DMS53 (cell line): ENCODE measurements around the gene WWC2.
"Not testable (repeated sequence)": the region's sequence is repeated elsewhere in the genome, so short reads cannot be mapped to it uniquely, and the experiment has no call there.

Experiments
- DNase-seq: peaks from one replicate; lab custom pipeline; 2025; lab: John Stamatoyannopoulos, UW

The WWC2 gene

GRCh38 chr4:183172881-183173280, 73.8 kb downstream of the WWC2 start:
- DNase-seq = no peak

GRCh38 chr4:183173580-183174526, 74.8 kb downstream of the WWC2 start:
- no peak for DNase-seq

DNA sequence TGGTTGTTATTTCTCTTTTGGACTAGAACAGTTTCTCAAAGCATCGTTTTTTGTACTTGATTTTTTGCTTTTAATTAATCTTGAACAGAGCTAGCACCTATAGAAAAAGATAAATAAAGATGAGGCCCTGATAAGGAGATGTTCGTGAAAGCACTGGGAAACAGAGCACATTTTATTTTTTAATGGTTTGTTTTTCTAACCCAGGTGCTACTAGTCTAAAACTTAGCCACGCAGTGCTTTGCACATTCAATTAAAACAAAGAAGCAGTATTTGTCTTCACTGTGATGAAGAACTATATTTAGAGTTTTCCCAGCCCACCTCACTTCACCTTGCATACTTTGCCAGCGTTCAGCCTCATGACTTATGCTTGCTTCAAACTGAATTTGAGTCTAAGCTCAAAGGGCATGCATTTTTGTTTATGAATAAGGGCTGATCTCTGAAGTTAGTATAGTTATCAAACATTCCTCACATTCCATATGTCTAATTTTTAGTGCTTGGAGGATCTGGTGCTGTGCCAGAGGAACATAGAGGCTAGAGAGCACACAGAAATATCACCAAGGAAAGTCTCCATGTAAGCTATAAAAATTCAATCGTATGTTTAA, 76.7 kb downstream of the WWC2 start:
- no peak for DNase-seq

- no peak for DNase-seq
Measured at GRCh38 chr4:183177001-183177400, 77.9 kb downstream of the WWC2 start.

DNA sequence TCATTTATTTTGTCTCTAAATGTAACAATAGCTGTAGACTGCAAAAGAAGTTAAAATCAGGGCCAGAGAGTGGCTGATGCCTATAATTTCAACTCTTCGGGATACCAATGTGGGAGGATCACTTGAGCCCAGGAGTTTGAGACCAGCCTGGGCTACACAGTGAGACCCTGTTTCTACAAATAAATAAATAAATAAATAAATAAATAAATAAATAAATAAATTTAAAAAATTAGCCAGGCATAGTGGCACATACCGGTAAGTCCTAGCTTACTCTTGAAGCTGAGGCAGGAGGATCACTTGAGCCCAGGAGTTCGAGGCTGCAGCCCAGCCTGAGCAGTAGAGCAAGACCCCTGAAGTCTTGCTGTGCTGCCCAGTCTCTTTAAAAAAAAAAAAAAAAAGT, 79.1 kb downstream of the WWC2 start:
- no peak for DNase-seq

DNA sequence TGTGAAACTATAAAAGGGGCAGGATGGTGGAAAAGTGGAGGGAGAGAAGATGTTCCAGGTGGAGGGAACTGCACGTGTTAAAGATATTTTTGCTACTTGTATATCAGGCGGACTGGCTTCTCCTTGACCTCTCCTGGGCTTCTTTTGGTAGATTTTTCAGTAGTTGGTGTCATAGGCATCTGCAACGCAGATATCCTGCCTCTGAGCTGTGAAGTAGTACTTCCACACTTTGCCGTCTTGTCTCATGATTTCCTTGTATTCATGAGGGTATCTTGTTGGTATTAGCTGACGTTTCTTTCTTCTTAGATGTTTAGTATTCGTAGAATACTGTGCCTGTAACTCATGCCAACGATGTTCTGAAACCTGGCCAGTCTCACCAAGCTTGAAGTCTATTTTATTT, 81.0 kb downstream of the WWC2 start:
- DNase-seq = no peak

- DNase-seq = no peak
Measured at GRCh38 chr4:183180621-183181020, 81.6 kb downstream of the WWC2 start.

DNA sequence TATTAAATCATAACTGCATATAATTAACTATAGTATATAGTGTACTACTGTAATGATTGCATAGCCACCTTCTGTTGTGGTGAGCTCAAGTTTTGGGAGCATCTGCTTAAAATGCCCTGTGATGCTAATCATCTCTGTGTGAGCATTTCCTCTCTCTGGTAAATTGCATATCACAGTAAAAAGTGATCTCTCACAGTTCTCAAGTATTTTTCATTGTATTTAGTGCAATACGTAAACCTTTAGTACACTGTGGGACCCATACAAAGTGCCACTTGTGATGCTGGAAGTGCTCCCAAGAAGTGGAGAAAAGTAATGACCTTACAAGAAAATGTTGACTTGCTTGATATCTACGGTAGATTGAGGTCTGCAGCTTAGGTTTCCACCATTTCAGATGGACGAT, 82.0 kb downstream of the WWC2 start:
- DNase-seq = no peak

- peak; percentile 90 for DNase-seq
Measured at GRCh38 chr4:183182873-183183725, 84.0 kb downstream of the WWC2 start.

DNA sequence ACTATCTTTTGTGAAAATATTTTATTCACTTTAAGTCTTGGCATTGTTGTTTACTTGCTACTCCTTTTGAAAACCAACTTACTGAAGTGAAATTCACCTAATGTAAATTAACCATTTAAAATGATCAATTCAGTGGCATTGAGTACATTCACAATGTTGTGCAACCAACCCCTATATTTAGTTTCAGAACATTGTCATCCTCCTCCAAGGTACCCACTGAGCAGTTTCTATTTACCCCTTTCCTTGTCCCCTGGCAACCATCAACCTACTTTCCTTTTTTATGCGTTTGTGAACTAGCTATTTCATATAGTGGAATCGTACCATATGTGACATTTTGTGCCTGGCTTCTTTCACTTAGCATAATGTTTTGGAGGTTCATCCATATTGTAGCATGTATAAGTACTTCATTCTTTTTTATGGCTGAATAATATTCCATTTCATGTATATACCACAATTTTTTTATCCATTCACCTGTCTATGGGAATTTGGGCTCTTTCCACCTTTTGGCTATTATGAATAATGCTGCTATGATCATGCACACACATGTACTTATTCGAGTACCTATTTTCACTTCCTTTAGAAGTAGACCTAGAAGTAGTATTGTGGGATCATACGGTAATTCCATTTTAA, 85.0 kb downstream of the WWC2 start:
- peak; percentile 4 for DNase-seq

- DNase-seq = no peak
Measured at GRCh38 chr4:183185018-183185417, 86.0 kb downstream of the WWC2 start.

DNA sequence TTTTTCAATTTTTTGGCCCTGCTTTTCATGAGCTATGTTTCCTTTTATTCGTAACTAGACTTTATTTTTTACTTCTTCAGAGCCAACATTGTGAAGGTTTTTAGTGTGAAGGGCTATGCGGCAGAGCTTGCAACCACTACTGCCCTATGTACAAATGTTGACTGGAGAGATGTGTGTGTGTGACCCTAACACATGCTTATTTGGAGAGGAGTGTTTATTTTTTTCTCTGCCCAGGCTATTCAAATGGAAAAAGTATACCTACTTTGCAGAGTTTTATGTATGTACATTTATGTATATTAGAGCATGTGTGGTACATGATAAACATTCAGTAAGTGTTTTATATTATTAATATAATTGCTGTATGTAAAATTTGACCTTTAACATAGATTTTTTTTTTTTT, 86.5 kb downstream of the WWC2 start:
- DNase-seq = no peak

DNA sequence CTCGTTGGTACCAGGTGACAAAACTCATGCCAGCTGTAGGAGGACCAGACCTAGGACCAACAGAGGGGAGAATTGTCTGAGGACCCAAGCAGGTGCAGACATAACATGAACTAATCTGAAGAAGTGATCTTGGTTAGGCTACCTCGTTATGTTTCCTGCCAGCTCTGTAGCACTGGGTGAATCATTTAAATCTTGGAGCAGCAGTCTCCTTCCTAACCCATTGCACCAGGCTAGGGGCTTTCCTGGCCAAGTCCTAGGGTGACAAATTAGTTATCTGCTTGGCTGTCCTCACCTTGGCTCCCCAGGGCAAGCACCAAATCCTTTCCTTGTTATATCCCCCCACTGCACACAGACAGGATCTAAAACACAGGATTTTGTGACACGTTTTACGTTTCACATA, 87.8 kb downstream of the WWC2 start:
- DNase-seq = no peak

- no peak for DNase-seq
Measured at GRCh38 chr4:183190900-183191527, 92.0 kb downstream of the WWC2 start.

DNA sequence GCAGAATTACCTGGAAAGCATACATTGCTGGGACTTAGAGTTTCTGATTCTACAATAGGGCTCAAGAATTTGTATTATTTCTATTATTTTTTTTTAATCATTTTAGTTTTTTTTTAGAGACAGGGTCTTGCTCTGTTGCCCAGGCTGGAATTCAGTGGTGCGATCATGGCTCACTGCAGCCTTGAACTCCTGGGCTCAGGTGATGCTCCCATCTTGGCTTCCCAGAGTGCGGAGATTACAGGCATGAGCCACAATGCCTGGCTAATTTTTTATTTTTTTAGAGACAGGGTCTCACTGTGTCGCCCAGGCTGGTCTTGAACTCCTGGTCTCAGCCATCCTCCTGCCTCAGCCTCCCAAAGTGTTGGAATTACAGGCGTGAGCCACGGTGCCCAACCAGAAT, 92.6 kb downstream of the WWC2 start:
- no peak for DNase-seq

- no peak for DNase-seq
Measured at GRCh38 chr4:183192571-183192970, 93.5 kb downstream of the WWC2 start.

- not testable (repeated sequence) for DNase-seq
Measured at GRCh38 chr4:183193730-183194338, 94.8 kb downstream of the WWC2 start.

- no peak for DNase-seq
Measured at GRCh38 chr4:183195534-183195933, 96.5 kb downstream of the WWC2 start.

DNA sequence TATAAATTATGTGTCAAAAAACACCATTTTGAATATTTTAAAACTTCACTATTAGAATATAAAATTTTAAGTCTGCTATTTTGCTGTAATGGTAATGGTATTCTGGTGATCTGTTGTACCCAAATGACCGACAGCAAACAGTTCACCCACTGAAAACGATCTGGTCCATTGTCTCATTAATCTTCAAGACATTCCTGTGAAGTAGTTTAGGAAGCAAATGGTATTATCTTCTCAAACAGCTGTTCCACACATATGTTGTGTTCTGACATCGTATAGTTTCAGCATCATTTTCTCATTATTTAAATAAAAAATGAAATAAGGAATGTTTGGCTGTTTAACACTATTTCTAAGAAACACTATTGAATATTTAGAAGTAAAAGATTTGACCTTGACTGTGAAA, 98.1 kb downstream of the WWC2 start:
- no peak for DNase-seq

DNA sequence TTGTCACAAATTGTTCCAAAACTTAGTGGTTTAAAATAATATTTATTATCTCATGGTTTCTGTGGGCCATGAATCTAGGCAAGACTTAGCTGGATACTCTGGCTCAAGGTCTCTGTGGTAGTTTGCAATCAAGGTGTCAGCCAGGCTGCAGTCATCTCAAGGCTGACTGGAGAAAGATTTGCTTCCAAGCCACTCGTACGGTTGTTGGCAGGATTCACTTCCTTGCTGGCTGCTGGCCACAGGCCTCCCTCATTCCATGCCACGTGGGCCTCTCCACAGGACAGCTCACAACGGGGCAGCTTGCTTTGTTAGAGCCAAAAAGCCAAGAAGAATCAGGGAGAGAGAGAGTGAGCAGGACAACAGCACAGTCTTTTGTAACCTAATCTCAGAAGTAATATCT, 101.4 kb downstream of the WWC2 start:
- DNase-seq = no peak

GRCh38 chr4:183201331-183201730, 102.3 kb downstream of the WWC2 start:
- no peak for DNase-seq
